ENCODE measurements around the gene LDB2. TPM values are rescaled to one million over a fixed set of nuclear protein-coding genes. Genes with fewer than 3 reads are reported as not detected.

Gene LDB2
- total RNA-seq, 1 experiment from 2014 or later: not detected

DNA sequence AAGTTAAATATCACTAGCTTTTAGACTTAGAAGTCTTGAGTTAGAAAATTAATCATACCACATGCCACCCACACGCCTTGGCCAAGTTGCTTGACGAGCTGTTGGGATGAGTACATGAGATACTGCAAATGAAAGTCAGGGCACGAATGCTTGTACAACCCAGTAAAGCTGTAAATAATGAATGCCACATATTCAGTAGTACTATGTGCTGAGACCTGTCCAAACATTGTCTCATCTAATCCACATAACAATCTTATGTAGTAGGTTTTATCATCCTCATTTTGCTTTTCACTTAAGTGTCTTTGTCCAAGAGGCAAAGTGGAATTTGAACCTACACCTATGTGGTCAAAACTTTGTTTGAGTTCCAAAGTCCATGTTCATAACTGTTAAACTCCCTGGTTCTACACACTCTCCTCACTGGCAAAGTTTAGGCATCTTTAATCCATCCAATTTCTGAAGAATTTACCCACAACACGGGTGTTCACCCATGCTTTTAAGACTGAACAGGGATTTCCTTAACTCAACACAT lies 74.1 kb downstream of the LDB2 start:
- BruUV-seq (replicated peaks): no TSS peak
- CTCF ChIA-PET: no interaction called here
- H3K27me3 ChIP-seq (ENCODE audit: insufficient read depth, low read depth): peaks cover 3% of the 10 kb centered on the region; the same call in 1 of the 2 replicates

DNA sequence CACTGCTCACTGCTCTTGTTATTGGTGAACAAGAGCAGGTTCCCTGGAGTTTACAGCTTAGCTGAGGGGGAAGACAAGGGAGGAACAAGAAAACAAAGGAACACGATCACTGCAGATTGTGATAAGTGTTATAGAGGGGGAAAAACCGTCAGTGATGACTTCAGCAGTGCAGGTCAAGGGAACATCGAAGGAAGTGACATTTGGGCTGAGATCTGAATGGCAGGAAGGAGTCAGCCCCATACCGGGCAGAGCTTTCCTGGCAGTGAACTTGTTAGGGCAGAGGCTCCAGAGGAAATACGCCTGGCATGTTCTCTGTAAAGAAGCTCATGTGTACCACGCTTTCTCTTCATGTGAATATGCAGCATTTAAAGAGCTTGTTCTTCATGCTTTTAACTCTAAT lies 78.1 kb downstream of the LDB2 start:
- Histone ChIP-seq H3K36me3 (ENCODE audit: low read depth) (no peaks in the 10 kb centered on the region), H3K4me1 (replicated peaks; ENCODE audit: insufficient read depth) (no peaks in the 10 kb centered on the region), H3K9me3 (ENCODE audit: insufficient read depth, low read depth) (no peaks in the 10 kb centered on the region), H3K27ac (no peak overlapping the region), H4K20me1 (ENCODE audit: insufficient read depth) (no peaks in the 10 kb centered on the region), H3K9me2 (ENCODE audit: insufficient read depth) (no peaks in the 10 kb centered on the region), H3F3A (ENCODE audit: insufficient read depth, low read depth) (no peaks in the 10 kb centered on the region), H3K79me2 (ENCODE audit: low read depth) (no peaks in the 10 kb centered on the region), H2AFZ (no peak overlapping the region), H3K4me3 (no peak overlapping the region), H3K27me3 (ENCODE audit: insufficient read depth, low read depth) (no peaks in the 10 kb centered on the region), H3K4me2 (no peak overlapping the region)
- POLR2A ChIA-PET (ENCODE audit: unreplicated experiment): no interaction called here
- intact Hi-C loops (cut with micrococcal nuclease; ENCODE audit: unreplicated experiment): no loop called here
- TF ChIP-seq, protein P1, sequence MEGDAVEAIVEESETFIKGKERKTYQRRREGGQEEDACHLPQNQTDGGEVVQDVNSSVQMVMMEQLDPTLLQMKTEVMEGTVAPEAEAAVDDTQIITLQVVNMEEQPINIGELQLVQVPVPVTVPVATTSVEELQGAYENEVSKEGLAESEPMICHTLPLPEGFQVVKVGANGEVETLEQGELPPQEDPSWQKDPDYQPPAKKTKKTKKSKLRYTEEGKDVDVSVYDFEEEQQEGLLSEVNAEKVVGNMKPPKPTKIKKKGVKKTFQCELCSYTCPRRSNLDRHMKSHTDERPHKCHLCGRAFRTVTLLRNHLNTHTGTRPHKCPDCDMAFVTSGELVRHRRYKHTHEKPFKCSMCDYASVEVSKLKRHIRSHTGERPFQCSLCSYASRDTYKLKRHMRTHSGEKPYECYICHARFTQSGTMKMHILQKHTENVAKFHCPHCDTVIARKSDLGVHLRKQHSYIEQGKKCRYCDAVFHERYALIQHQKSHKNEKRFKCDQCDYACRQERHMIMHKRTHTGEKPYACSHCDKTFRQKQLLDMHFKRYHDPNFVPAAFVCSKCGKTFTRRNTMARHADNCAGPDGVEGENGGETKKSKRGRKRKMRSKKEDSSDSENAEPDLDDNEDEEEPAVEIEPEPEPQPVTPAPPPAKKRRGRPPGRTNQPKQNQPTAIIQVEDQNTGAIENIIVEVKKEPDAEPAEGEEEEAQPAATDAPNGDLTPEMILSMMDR (conservative IDR thresholded peaks at IDR 0.05): no peak
- no peak for TF ChIP-seq EZH2 (IDR thresholded peaks at IDR 0.05; ENCODE audit: low read depth)
- CTCF ChIA-PET: no interaction called here
- DNase-seq: no peak
- BruUV-seq (replicated peaks): no TSS peak

More for the DNA sequence above, 74.1 kb downstream of the LDB2 start:
- intact Hi-C loops (cut with micrococcal nuclease; ENCODE audit: unreplicated experiment): no loop called here
- no peak for DNase-seq
- Histone ChIP-seq H3K9me2 (ENCODE audit: insufficient read depth) (no peaks in the 10 kb centered on the region), H3K9me3 (ENCODE audit: insufficient read depth, low read depth) (no peaks in the 10 kb centered on the region), H3K27ac (no peak overlapping the region), H3K4me2 (no peak overlapping the region), H4K20me1 (ENCODE audit: insufficient read depth) (no peaks in the 10 kb centered on the region), H3K4me3 (no peak overlapping the region), H2AFZ (no peak overlapping the region), H3K79me2 (ENCODE audit: low read depth) (no peaks in the 10 kb centered on the region), H3K36me3 (ENCODE audit: low read depth) (no peaks in the 10 kb centered on the region), H3K4me1 (replicated peaks; ENCODE audit: insufficient read depth) (no peaks in the 10 kb centered on the region), H3F3A (ENCODE audit: insufficient read depth, low read depth) (no peaks in the 10 kb centered on the region)
- TF ChIP-seq, protein P1 (conservative IDR thresholded peaks at IDR 0.05): no peak
- TF ChIP-seq EZH2 (IDR thresholded peaks at IDR 0.05; ENCODE audit: low read depth): no peak
- POLR2A ChIA-PET (ENCODE audit: unreplicated experiment): no interaction called here

- Histone ChIP-seq H2AFZ (no peak overlapping the region), H3K36me3 (ENCODE audit: low read depth) (no peaks in the 10 kb centered on the region), H3K4me3 (no peak overlapping the region), H3K79me2 (ENCODE audit: low read depth) (no peaks in the 10 kb centered on the region), H3K27ac (no peak overlapping the region), H3K9me3 (ENCODE audit: insufficient read depth, low read depth) (no peaks in the 10 kb centered on the region), H3K4me2 (no peak overlapping the region), H3K27me3 (ENCODE audit: insufficient read depth, low read depth) (no peaks in the 10 kb centered on the region), H3K9me2 (ENCODE audit: insufficient read depth) (no peaks in the 10 kb centered on the region), H3F3A (ENCODE audit: insufficient read depth, low read depth) (no peaks in the 10 kb centered on the region), H4K20me1 (ENCODE audit: insufficient read depth) (no peaks in the 10 kb centered on the region), H3K4me1 (replicated peaks; ENCODE audit: insufficient read depth) (no peaks in the 10 kb centered on the region)
- TF ChIP-seq, protein P1 (conservative IDR thresholded peaks at IDR 0.05): no peak
- no peak for TF ChIP-seq EZH2 (IDR thresholded peaks at IDR 0.05; ENCODE audit: low read depth)
- intact Hi-C loops (cut with micrococcal nuclease; ENCODE audit: unreplicated experiment): no loop called here
- CTCF ChIA-PET: no interaction called here
- BruUV-seq (replicated peaks): no TSS peak
- POLR2A ChIA-PET (ENCODE audit: unreplicated experiment): no interaction called here
- DNase-seq: no peak
These were observed 78.8 kb downstream of the LDB2 start for GRCh38 chr4:16819652-16820051.
